GM12878 (cell line): Measurements from ENCODE around the gene PPP1R13B.

Source experiments
- BACH1 ChIP-seq: fragments of 450-650 bp; IDR thresholded peaks from 2 replicates; pipeline ENCODE4 v1.6.1; 2017; ENCODE audit warnings: mild to moderate bottlenecking, borderline replicate concordance
- CHD1 ChIP-seq: IDR thresholded peaks from 2 replicates; pipeline ENCODE4 v1.6.1; 2012; ENCODE audit warnings: low read depth, low read length, improper control_type of control experiment
- CHD2 ChIP-seq: IDR thresholded peaks from 2 replicates; pipeline ENCODE4 v1.6.1; 2011; ENCODE audit warnings: low read depth, low read length, improper control_type of control experiment, borderline replicate concordance
- CTCF ChIP-seq, 3 experiments: IDR thresholded peaks in 2 of 3; conservative IDR thresholded peaks in 1 of 3; 2 replicates each; pipeline ENCODE4 v1.5.1; 2011; ENCODE audit warnings: low read depth in 3 of 3, low read length in 3 of 3, mild to moderate bottlenecking in 3 of 3, control low read depth in 2 of 3, moderate library complexity in 2 of 3, inconsistent platforms in 1 of 3, mixed read lengths in 1 of 3; ENCODE audit not compliant: control insufficient read depth in 2 of 3, insufficient read depth in 1 of 3; ENCODE audit errors: extremely low read depth in 1 of 3
- E2F4 ChIP-seq: IDR thresholded peaks from 2 replicates; pipeline ENCODE4 v1.6.1; 2012; ENCODE audit warnings: low read depth, low read length, improper control_type of control experiment
- EP300 ChIP-seq, 2 experiments: fragments of 150-350 bp in 1 of 2; IDR thresholded peaks; 2 replicates each; pipeline ENCODE4 v1.6.1; 2011 to 2012; ENCODE audit warnings: low read depth in 2 of 2, low read length in 2 of 2, borderline replicate concordance in 1 of 2, improper control_type of control experiment in 1 of 2, inconsistent platforms in 1 of 2; ENCODE audit not compliant: control insufficient read depth in 1 of 2
- ETV6 ChIP-seq, 2 experiments: fragments of 450-650 bp in 1 of 2; IDR thresholded peaks in 1 of 2; conservative IDR thresholded peaks in 1 of 2; 2 replicates each; pipeline ENCODE4 v1.6.1; 2014; ENCODE audit warnings: antibody characterized with exemption in 1 of 2, borderline replicate concordance in 1 of 2, low read depth in 1 of 2, mild to moderate bottlenecking in 1 of 2, moderate library complexity in 1 of 2
- HCFC1 ChIP-seq: fragments of 150-350 bp; IDR thresholded peaks from 2 replicates; pipeline ENCODE4 v1.6.1; 2014; ENCODE audit warnings: low read length
- POLR2AphosphoS5 ChIP-seq: IDR thresholded peaks from 2 replicates; pipeline ENCODE4 v1.6.1; 2011; ENCODE audit warnings: mild to moderate bottlenecking, low read length, inconsistent platforms
- RCOR1 ChIP-seq: conservative IDR thresholded peaks from 2 replicates; pipeline ENCODE4 v1.6.1; 2012; ENCODE audit warnings: low read depth, low read length, improper control_type of control experiment
- SMAD1 ChIP-seq: fragments of 450-650 bp; IDR thresholded peaks from 2 replicates; pipeline ENCODE4 v1.6.1; 2018; ENCODE audit warnings: mild to moderate bottlenecking, low read depth; ENCODE audit not compliant: partially characterized antibody
- SMAD5 ChIP-seq: IDR thresholded peaks from 2 replicates; pipeline ENCODE4 v1.6.1; 2016; ENCODE audit warnings: antibody characterized with exemption, low read depth
- TBL1XR1 ChIP-seq: IDR thresholded peaks from 2 replicates; pipeline ENCODE4 v1.6.1; 2012; ENCODE audit warnings: low read depth, low read length, improper control_type of control experiment
- ZZZ3 ChIP-seq: IDR thresholded peaks from 2 replicates; pipeline ENCODE4 v1.6.1; 2011; ENCODE audit warnings: low read depth; ENCODE audit not compliant: control insufficient read depth, insufficient read length

GRCh38 chr14:103840014-103840413 is 7.4 kb downstream of the PPP1R13B start:
- TF ChIP-seq ETV6 (conservative IDR thresholded peaks at IDR 0.05 in 1 of 2, IDR thresholded peaks at IDR 0.05 in 1 of 2; ENCODE audit: borderline replicate concordance in 1 of 2, low read depth in 1 of 2): no peak
- TF ChIP-seq CTCF (IDR thresholded peaks at IDR 0.05 in 2 of 3, conservative IDR thresholded peaks at IDR 0.05 in 1 of 3; ENCODE audit: control insufficient read depth in 2 of 3, extremely low read depth in 1 of 3, insufficient read depth in 1 of 3, low read depth in 3 of 3, low read length in 3 of 3): no peak
- TF ChIP-seq HCFC1: no peak
- no peak for TF ChIP-seq ZZZ3
- TF ChIP-seq CHD1: no peak
- no peak for TF ChIP-seq EP300 (IDR thresholded peaks at IDR 0.05; ENCODE audit: borderline replicate concordance in 1 of 2, control insufficient read depth in 1 of 2, low read depth in 2 of 2, low read length in 2 of 2)
- TF ChIP-seq E2F4: no peak
- no peak for TF ChIP-seq RCOR1
- TF ChIP-seq BACH1: no peak
- TF ChIP-seq TBL1XR1: no peak
- TF ChIP-seq SMAD1: no peak
- no peak for TF ChIP-seq CHD2
- TF ChIP-seq SMAD5: no peak
- TF ChIP-seq POLR2AphosphoS5: no peak
